GM10266 (cell line): ENCODE data around the gene CHSY1.
"Not testable (repeated sequence)": the region's sequence is repeated elsewhere in the genome, so short reads cannot be mapped to it uniquely, and the experiment has no call there.

ENCODE experiments used
- DNase-seq: peaks from one replicate; pipeline ENCODE4 v3.0.0; 2012; ENCODE audit errors: extremely low spot score
- TF ChIP-seq, protein P1 (sequence below): IDR thresholded peaks from 2 replicates; pipeline ENCODE4 v1.5.1; 2012; ENCODE audit warnings: mild to moderate bottlenecking, low read depth; ENCODE audit not compliant: control insufficient read depth, insufficient read depth; ENCODE audit errors: missing control alignments

The CHSY1 gene

GRCh38 chr15:101215681-101216080, 36.2 kb downstream of the CHSY1 start:
- DNase-seq, result no peak
- TF ChIP-seq, protein P1, sequence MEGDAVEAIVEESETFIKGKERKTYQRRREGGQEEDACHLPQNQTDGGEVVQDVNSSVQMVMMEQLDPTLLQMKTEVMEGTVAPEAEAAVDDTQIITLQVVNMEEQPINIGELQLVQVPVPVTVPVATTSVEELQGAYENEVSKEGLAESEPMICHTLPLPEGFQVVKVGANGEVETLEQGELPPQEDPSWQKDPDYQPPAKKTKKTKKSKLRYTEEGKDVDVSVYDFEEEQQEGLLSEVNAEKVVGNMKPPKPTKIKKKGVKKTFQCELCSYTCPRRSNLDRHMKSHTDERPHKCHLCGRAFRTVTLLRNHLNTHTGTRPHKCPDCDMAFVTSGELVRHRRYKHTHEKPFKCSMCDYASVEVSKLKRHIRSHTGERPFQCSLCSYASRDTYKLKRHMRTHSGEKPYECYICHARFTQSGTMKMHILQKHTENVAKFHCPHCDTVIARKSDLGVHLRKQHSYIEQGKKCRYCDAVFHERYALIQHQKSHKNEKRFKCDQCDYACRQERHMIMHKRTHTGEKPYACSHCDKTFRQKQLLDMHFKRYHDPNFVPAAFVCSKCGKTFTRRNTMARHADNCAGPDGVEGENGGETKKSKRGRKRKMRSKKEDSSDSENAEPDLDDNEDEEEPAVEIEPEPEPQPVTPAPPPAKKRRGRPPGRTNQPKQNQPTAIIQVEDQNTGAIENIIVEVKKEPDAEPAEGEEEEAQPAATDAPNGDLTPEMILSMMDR, result no peak

DNA sequence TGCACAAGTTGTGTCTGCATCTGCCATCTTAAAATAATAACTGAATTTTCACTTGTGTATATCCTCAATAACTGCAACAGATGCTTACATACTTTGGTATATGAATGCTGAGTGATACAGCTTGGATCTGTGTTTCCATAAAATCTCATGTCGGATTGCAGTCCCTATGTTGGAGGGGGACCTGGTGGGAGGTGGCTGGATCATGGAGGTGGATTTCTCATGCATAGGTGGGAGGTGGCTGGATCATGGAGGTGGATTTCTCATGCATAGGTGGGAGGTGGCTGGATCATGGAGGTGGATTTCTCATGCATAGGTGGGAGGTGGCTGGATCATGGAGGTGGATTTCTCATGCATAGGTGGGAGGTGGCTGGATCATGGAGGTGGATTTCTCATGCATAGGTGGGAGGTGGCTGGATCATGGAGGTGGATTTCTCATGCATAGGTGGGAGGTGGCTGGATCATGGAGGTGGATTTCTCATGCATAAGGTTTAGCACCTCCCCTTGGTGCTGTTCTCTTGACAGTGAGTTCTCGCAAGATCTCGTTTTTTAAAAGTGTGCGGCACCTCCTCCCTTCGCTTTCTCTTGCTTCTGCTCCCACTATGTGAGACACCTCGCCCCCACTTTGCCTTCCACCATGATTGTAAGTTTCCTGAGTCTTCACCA, 37.3 kb downstream of the CHSY1 start:
- DNase-seq, result not testable (repeated sequence)

DNA sequence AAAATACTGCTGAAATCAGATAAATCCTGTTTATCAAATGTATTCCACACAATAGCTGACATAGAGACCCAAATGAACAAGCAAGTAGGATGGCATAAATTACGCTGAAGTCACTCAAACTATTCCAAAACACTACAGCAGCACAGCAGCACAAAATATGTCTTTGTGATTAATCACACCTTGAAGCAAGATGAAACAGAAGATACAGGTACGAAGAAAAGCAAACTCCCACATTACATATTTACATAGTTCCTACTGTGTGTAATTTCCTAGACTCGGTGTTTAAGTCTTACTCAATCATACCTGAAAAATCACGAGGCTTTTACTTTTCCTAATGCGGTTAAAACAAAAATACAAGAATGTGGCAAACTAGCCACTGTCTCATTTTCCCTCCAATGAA, 38.3 kb downstream of the CHSY1 start:
- DNase-seq, result no peak
- TF ChIP-seq, protein P1, result no peak

DNA sequence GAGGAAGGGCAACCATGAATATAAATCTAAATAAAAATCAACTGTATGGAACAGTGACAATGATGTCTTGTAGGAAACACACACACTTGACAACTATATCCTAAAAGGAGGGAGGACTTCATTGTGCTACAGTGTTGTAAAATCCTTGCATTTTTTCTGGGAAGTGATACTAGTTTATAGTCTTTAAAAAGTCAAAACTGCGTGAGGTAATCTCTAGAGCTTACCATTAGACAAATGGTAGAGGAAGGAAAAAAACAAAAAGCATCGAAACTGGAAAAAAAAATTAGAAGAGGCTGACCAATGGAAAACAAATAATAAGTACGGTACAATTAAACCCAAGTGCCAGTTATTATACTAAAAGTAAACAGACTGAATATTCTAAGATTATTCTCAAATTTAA, 38.7 kb downstream of the CHSY1 start:
- no peak for DNase-seq

GRCh38 chr15:101211897-101212296, 40.0 kb downstream of the CHSY1 start:
- no peak for DNase-seq
- TF ChIP-seq, protein P1, result no peak

More for the DNA sequence above, 38.7 kb downstream of the CHSY1 start:
- TF ChIP-seq, protein P1, result no peak

DNA sequence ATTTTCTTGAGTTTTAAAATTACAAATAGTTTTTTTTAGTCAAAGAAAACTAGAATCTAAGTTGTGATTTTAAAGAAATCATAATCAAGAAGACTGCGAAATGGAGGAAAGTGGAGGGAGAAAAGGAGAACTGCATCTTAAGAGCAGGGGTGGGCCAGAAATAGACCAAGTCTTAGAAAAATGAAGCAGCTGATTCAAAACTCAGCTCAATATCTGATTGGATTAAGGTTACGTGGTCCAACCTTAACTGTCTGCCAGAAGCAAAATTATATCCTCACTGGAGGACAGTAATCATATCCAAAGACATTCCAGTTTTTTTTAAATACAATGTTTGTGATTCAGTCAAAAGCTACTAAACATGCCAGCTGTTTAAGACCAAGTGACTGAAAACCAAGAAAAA, 41.4 kb downstream of the CHSY1 start:
- TF ChIP-seq, protein P1, result no peak
- no peak for DNase-seq

- TF ChIP-seq, protein P1, result no peak
- DNase-seq, result no peak
Measured at GRCh38 chr15:101210058-101210457, 41.8 kb downstream of the CHSY1 start.
